HepG2 (cell line): ENCODE data around the gene DDX24. TPM values are rescaled to one million over a fixed set of nuclear protein-coding genes. Genes with fewer than 3 reads are reported as not detected.

ENCODE experiments used
- ARID2 ChIP-seq: sonication (generic); formaldehyde crosslinking; IDR thresholded peaks from 2 replicates; pipeline ENCODE4 v1.8.1; 2022; ENCODE audit warnings: mild to moderate bottlenecking, missing genetic modification reagents, borderline replicate concordance
- ASH2L ChIP-seq: fragments of 300-600, 200-600 bp; sonication (generic); IDR thresholded peaks from 2 replicates; pipeline ENCODE4 v1.7.0; 2017; ENCODE audit warnings: low read depth, mild to moderate bottlenecking, moderate library complexity, mixed read lengths, low read length; ENCODE audit not compliant: insufficient read length
- CHD4 ChIP-seq: fragments of 200-600 bp; sonication (generic); IDR thresholded peaks from 2 replicates; pipeline ENCODE4 v1.7.0; 2017; ENCODE audit warnings: mild to moderate bottlenecking, low read length, borderline replicate concordance
- DBP ChIP-seq: sonication (generic); formaldehyde crosslinking; IDR thresholded peaks from 2 replicates; pipeline ENCODE4 v1.4.0; 2020; ENCODE audit warnings: missing genetic modification reagents; ENCODE audit errors: not compliant biosample characterization
- ERF ChIP-seq: IDR thresholded peaks from 2 replicates; pipeline ENCODE4 v1.6.1; 2018; ENCODE audit warnings: missing biosample characterization, missing genetic modification reagents
- GABPA ChIP-seq, 2 experiments: IDR thresholded peaks; 2 replicates each; pipeline ENCODE4 v1.6.1; 2011 to 2016; ENCODE audit warnings: low read depth in 2 of 2, low read length in 1 of 2, missing biosample characterization in 1 of 2, missing genetic modification characterization in 1 of 2
- GFI1 ChIP-seq: sonication (generic); formaldehyde crosslinking; IDR thresholded peaks from 2 replicates; pipeline ENCODE4 v1.5.0; 2020; ENCODE audit warnings: missing genetic modification reagents, mild to moderate bottlenecking, borderline replicate concordance
- GTF2F1 ChIP-seq: fragments of 150-350 bp; IDR thresholded peaks from 2 replicates; pipeline ENCODE4 v1.6.1; 2014; ENCODE audit warnings: low read length
- KLF11 ChIP-seq: IDR thresholded peaks from 2 replicates; pipeline ENCODE4 v1.6.1; 2016; ENCODE audit warnings: missing compliant biosample characterization
- MATR3 ChIP-seq: sonication (generic); formaldehyde crosslinking; IDR thresholded peaks from 2 replicates; pipeline ENCODE4 v1.4.0; 2020; ENCODE audit warnings: missing genetic modification reagents
- MED1 ChIP-seq: sonication (generic); formaldehyde crosslinking; IDR thresholded peaks from 2 replicates; pipeline ENCODE4 v1.4.0; 2020; ENCODE audit warnings: missing genetic modification reagents
- MNT ChIP-seq: fragments of 450-650 bp; IDR thresholded peaks from 2 replicates; pipeline ENCODE4 v1.6.1; 2016
- PATZ1 ChIP-seq: sonication (generic); formaldehyde crosslinking; IDR thresholded peaks from 2 replicates; pipeline ENCODE4 v1.4.0; 2020; ENCODE audit warnings: missing genetic modification reagents
- PAWR ChIP-seq: sonication (generic); formaldehyde crosslinking; IDR thresholded peaks from 2 replicates; pipeline ENCODE4 v1.4.0; 2020; ENCODE audit warnings: missing genetic modification reagents, mild to moderate bottlenecking, borderline replicate concordance
- PAX8 ChIP-seq: sonication (generic); formaldehyde crosslinking; IDR thresholded peaks from 2 replicates; pipeline ENCODE4 v1.8.0; 2022; ENCODE audit warnings: mild to moderate bottlenecking, missing genetic modification reagents, borderline replicate concordance
- PBX2 ChIP-seq: IDR thresholded peaks from 2 replicates; pipeline ENCODE4 v1.6.1; 2016; ENCODE audit warnings: control low read depth
- THYN1 ChIP-seq: sonication (generic); formaldehyde crosslinking; IDR thresholded peaks from 2 replicates; pipeline ENCODE4 v1.8.1; 2023; ENCODE audit warnings: low read depth, mild to moderate bottlenecking, moderate library complexity, missing genetic modification reagents, borderline replicate concordance
- ZFY ChIP-seq: sonication (generic); formaldehyde crosslinking; IDR thresholded peaks from 2 replicates; pipeline ENCODE4 v1.4.0; 2020; ENCODE audit warnings: missing genetic modification reagents
- ZNF34 ChIP-seq: sonication (generic); formaldehyde crosslinking; IDR thresholded peaks from 2 replicates; pipeline ENCODE4 v1.4.0; 2020; ENCODE audit warnings: mild to moderate bottlenecking, missing genetic modification reagents, borderline replicate concordance
- ZNF383 ChIP-seq: sonication (generic); formaldehyde crosslinking; IDR thresholded peaks from 2 replicates; pipeline ENCODE4 v1.4.0; 2020; ENCODE audit warnings: missing genetic modification reagents, mild to moderate bottlenecking, borderline replicate concordance
- ZNF549 ChIP-seq: sonication (generic); formaldehyde crosslinking; IDR thresholded peaks from 2 replicates; pipeline ENCODE4 v1.5.0; 2020; ENCODE audit warnings: missing genetic modification reagents
- ZNF616 ChIP-seq: sonication (generic); formaldehyde crosslinking; IDR thresholded peaks from 2 replicates; pipeline ENCODE4 v1.5.0; 2020; ENCODE audit warnings: low read depth, mild to moderate bottlenecking, missing genetic modification reagents
- ZNF781 ChIP-seq: sonication (generic); formaldehyde crosslinking; IDR thresholded peaks from 2 replicates; pipeline ENCODE4 v1.5.1; 2020; ENCODE audit warnings: borderline replicate concordance, mild to moderate bottlenecking, missing genetic modification reagents; ENCODE audit errors: not compliant biosample characterization
- polyA plus RNA-seq, 8 experiments: library from polyadenylated mRNA; depleted of rRNA in 3 of 8; stranded (reverse) in 7 of 8; unstranded in 1 of 8; fragments of >200 nt; fragmentation: Illumina TruSeq in 4 of 8; extraction: Trizol in 4 of 8; gene quantifications; 2 replicates each; pipeline versions ENCODE4 v1.2.1 to v1.2.3, GENCODE V29; 2011 to 2016; ENCODE audit warnings: low read depth in 4 of 8, missing spikeins in 1 of 8, mixed read lengths in 1 of 8; ENCODE audit not compliant: insufficient read depth in 1 of 8
- total RNA-seq, 5 experiments: library from RNA; depleted of rRNA; stranded (reverse); fragments of >200 nt; fragmentation: Illumina TruSeq; extraction: Trizol; gene quantifications; 2 replicates each; pipeline ENCODE4 v1.2.3, GENCODE V29; 2016; ENCODE audit warnings: low read depth in 1 of 5

Gene DDX24
- total and polyA plus RNA-seq, 2 of the 13 experiments (the other 11 are each of a cell fraction or from before 2014, with no cell fraction given): 67.3 to 149 TPM

GRCh38 chr14:94080621-94081385, at the start of gene DDX24, which contains the start of gene IFI27L1 (continued):
- TF ChIP-seq CHD4: no peak
- no peak for TF ChIP-seq ERF (CRISPR knock-in tag)
- TF ChIP-seq MNT: 0 out of 2 replicates have a peak, but pooled peaks have one; percentile 40
- no peak for TF ChIP-seq PBX2 (CRISPR knock-in tag)
- TF ChIP-seq ZFY (CRISPR knock-in tag): peak; percentile 76; the same call in 1 of the 2 replicates
- TF ChIP-seq GABPA (IDR thresholded peaks at IDR 0.05; ENCODE audit: low read depth, low read length): peak; percentile 91
- TF ChIP-seq GABPA (CRISPR knock-in tag; IDR thresholded peaks at IDR 0.05; ENCODE audit: low read depth): peak; percentile 96
- no peak for TF ChIP-seq DBP (CRISPR knock-in tag)
- TF ChIP-seq MED1 (CRISPR knock-in tag): no peak
- TF ChIP-seq GTF2F1: no peak
- TF ChIP-seq ZNF549 (CRISPR knock-in tag): no peak
- no peak for TF ChIP-seq PATZ1 (CRISPR knock-in tag)
- TF ChIP-seq PAX8 (CRISPR knock-in tag): no peak
- TF ChIP-seq KLF11 (CRISPR knock-in tag): no peak
- TF ChIP-seq ARID2 (CRISPR knock-in tag): peak; percentile 94; the same call in 1 of the 2 replicates
- no peak for TF ChIP-seq ZNF383 (CRISPR knock-in tag)
- peak; percentile 58; the same call in 1 of the 2 replicates for TF ChIP-seq GFI1 (CRISPR knock-in tag)
- no peak for TF ChIP-seq ZNF616 (CRISPR knock-in tag)
- peak; percentile 86 for TF ChIP-seq ZNF781
- peak; percentile 88 for TF ChIP-seq ASH2L
- no peak for TF ChIP-seq THYN1 (CRISPR knock-in tag)
- TF ChIP-seq MATR3: no peak
- TF ChIP-seq PAWR (CRISPR knock-in tag): no peak
- no peak for TF ChIP-seq ZNF34
